ENCODE data around the gene DOCK4. TPM values are rescaled to one million over a fixed set of nuclear protein-coding genes. Genes with fewer than 3 reads are reported as not detected.

DOCK4 gene
- total RNA-seq, 2 experiments from 2014 or later = 0.32 TPM

DNA sequence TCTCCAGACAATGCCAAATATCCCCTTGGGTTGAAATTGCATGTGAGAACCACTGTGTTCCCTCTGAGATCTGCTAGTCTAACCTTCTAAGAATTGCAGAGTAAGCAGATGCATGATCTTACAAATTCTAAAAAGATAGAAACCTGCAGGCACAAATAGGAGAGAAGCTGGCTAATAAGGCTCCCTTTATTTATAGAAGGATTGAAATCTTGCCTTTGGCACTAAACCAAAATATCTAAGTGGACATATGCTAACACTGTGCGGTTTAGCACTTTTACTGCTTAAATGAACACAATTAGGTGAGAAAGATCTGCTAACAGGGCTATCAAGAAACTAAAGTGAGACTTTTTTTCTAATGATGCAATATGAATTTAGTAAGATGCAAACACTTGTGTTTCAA, 225.5 kb downstream of the DOCK4 start:
- ChIA-PET POLR2A (interaction anchor here (0.7 kb wide), 1 partner anchor 265 kb away, joined by 6 read pairs; no protein-coding TSS in a partner anchor), CTCF (no interaction called here)
- Mint-ChIP-seq H3K4me3 (no peak overlapping the region), H3K27ac (no peak overlapping the region), H3K9me3 (ENCODE audit: low read depth) (no peaks in the 10 kb centered on the region), H3K4me1 (no peaks in the 10 kb centered on the region), H3K36me3 (ENCODE audit: low read depth) (no peaks in the 10 kb centered on the region), H3K27me3 (peaks cover 4% of the 10 kb centered on the region)
- no peak for DNase-seq
- ATAC-seq = no peak
- intact Hi-C loops (cut with DNase I, micrococcal nuclease) = no loop called here

- POLR2A ChIA-PET = no interaction called here
- DNase-seq (no peak), ATAC-seq (no peak)
- no peaks in the 10 kb centered on the region for H3K4me1 Mint-ChIP-seq
- no peak overlapping the region for H3K27ac Mint-ChIP-seq
- peaks cover 2% of the 10 kb centered on the region for H3K27me3 Mint-ChIP-seq
- H3K9me3 Mint-ChIP-seq (ENCODE audit: low read depth) = no peaks in the 10 kb centered on the region
- CTCF ChIA-PET = no interaction called here
- intact Hi-C loops (cut with DNase I, micrococcal nuclease) = no loop called here
- no peaks in the 10 kb centered on the region for H3K36me3 Mint-ChIP-seq (ENCODE audit: low read depth)
- no peak overlapping the region for H3K4me3 Mint-ChIP-seq
Measured at GRCh38 chr7:111975346-111975745, 230.9 kb downstream of the DOCK4 start.

- CTCF ChIA-PET = no interaction called here
- no peak overlapping the region for H3K27ac Mint-ChIP-seq
- DNase-seq = no peak
- intact Hi-C loops (cut with DNase I, micrococcal nuclease) = no loop called here
- no peaks in the 10 kb centered on the region for H3K4me1 Mint-ChIP-seq
- H3K36me3 Mint-ChIP-seq (ENCODE audit: low read depth) = no peaks in the 10 kb centered on the region
- no peaks in the 10 kb centered on the region for H3K27me3 Mint-ChIP-seq
- peaks cover 2% of the 10 kb centered on the region for H3K9me3 Mint-ChIP-seq (ENCODE audit: low read depth)
- ATAC-seq = no peak
- H3K4me3 Mint-ChIP-seq = no peak overlapping the region
- POLR2A ChIA-PET = no interaction called here
Measured at GRCh38 chr7:111960984-111961383, 245.2 kb downstream of the DOCK4 start.

DNA sequence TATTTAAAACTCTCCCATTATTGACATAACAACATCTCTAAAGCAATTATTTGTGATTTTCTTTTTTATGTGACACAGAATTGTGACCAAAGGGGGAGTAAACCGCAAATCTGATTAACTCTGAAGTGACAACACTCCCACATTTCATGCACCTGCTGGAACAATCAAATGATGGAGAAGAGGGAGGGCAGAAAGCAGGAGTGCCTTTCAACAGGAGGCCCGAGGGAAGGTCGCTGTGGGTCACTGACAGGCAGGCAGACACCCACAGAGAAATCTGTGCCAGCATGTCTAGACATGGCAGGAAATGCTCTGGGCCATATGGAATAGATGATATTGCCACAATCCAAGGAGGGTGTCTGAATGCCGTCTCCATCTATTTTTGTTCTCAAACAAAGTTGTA, 247.3 kb downstream of the DOCK4 start:
- intact Hi-C loops (cut with DNase I, micrococcal nuclease) = no loop called here
- POLR2A ChIA-PET = no interaction called here
- CTCF ChIA-PET = no interaction called here
- H3K4me3 Mint-ChIP-seq = no peak overlapping the region
- H3K9me3 Mint-ChIP-seq (ENCODE audit: low read depth) = peaks cover 2% of the 10 kb centered on the region
- no peak overlapping the region for H3K27ac Mint-ChIP-seq
- ATAC-seq (no peak), DNase-seq (no peak)
- no peaks in the 10 kb centered on the region for H3K4me1 Mint-ChIP-seq
- H3K36me3 Mint-ChIP-seq (ENCODE audit: low read depth) = no peaks in the 10 kb centered on the region
- no peaks in the 10 kb centered on the region for H3K27me3 Mint-ChIP-seq

GRCh38 chr7:111958431-111958830, 247.8 kb downstream of the DOCK4 start:
- H3K4me1 Mint-ChIP-seq = no peaks in the 10 kb centered on the region
- no peak overlapping the region for H3K4me3 Mint-ChIP-seq
- intact Hi-C loops (cut with DNase I, micrococcal nuclease) = no loop called here
- no peak for DNase-seq
- no peak for ATAC-seq
- H3K36me3 Mint-ChIP-seq (ENCODE audit: low read depth) = no peaks in the 10 kb centered on the region
- no peak overlapping the region for H3K27ac Mint-ChIP-seq
- no peaks in the 10 kb centered on the region for H3K27me3 Mint-ChIP-seq
- POLR2A ChIA-PET = no interaction called here
- H3K9me3 Mint-ChIP-seq (ENCODE audit: low read depth) = peaks cover 2% of the 10 kb centered on the region
- CTCF ChIA-PET = no interaction called here

DNA sequence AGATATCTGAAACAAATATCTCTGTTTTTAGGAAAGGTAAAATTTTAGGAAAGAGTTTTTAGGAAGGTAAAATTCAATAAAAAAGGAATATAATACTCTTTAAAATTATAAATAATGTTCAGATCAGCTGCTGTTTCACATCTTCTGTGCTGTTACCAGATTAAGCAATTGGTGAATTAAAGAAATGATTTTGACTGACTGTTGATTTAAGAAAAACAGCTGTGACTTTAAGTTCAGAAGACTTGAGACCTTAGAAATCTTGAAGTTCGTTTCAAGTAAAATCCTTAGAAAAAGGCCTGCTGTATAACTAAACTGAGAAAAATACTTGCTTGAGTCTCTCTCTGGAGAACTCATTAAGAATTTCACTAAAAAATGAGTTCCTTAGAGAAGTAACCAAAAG, 250.6 kb downstream of the DOCK4 start:
- Mint-ChIP-seq H3K27me3 (no peaks in the 10 kb centered on the region), H3K27ac (no peak overlapping the region), H3K9me3 (ENCODE audit: low read depth) (no peaks in the 10 kb centered on the region), H3K36me3 (ENCODE audit: low read depth) (no peaks in the 10 kb centered on the region), H3K4me3 (no peak overlapping the region), H3K4me1 (no peaks in the 10 kb centered on the region)
- CTCF ChIA-PET = interaction anchor here (0.7 kb wide), 1 partner anchor 28 kb away, joined by 3 read pairs; no protein-coding TSS in a partner anchor
- ATAC-seq (no peak), DNase-seq (no peak)
- POLR2A ChIA-PET = no interaction called here
- intact Hi-C loops (cut with DNase I, micrococcal nuclease) = no loop called here

- Mint-ChIP-seq H3K9me3 (ENCODE audit: low read depth) (no peaks in the 10 kb centered on the region), H3K27me3 (no peaks in the 10 kb centered on the region), H3K4me1 (no peaks in the 10 kb centered on the region), H3K4me3 (no peak overlapping the region), H3K27ac (no peak overlapping the region), H3K36me3 (ENCODE audit: low read depth) (no peaks in the 10 kb centered on the region)
- DNase-seq (no peak), ATAC-seq (no peak)
- intact Hi-C loops (cut with DNase I, micrococcal nuclease) = no loop called here
- CTCF ChIA-PET = no interaction called here
- POLR2A ChIA-PET = no interaction called here
Measured at GRCh38 chr7:111954474-111955381, 251.5 kb downstream of the DOCK4 start.

GRCh38 chr7:111954056-111954455, 252.1 kb downstream of the DOCK4 start:
- POLR2A ChIA-PET = no interaction called here

DNA sequence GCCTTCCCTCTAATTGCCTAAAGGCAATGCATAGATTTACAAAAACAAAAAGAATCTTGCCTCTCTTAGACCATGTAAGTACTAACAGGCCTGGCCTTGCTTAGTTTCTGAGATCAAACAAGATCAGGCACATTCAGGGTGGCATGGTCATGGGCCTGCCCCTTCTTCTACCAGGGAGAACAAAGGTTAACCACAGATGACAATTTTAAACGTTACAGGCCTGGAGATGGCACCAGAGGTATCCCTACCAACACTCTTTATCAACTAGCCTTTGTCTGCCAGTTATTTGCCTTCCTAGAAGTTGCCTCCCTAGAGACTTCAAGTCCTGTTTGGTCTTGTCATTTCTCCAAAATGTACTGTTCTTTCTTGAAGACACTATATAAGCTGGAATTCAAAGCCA, 252.6 kb downstream of the DOCK4 start:
- Mint-ChIP-seq H3K4me1 (no peaks in the 10 kb centered on the region), H3K4me3 (no peak overlapping the region), H3K36me3 (ENCODE audit: low read depth) (no peaks in the 10 kb centered on the region), H3K9me3 (ENCODE audit: low read depth) (no peaks in the 10 kb centered on the region), H3K27me3 (no peaks in the 10 kb centered on the region), H3K27ac (no peak overlapping the region)
- POLR2A ChIA-PET = no interaction called here
- intact Hi-C loops (cut with DNase I, micrococcal nuclease) = no loop called here
- CTCF ChIA-PET = interaction anchor here (0.6 kb wide), 1 partner anchor 12 kb away, joined by 3 read pairs; no protein-coding TSS in a partner anchor
- peak; percentile 9 for DNase-seq
- ATAC-seq = no peak

More at GRCh38 chr7:111954056-111954455, 252.1 kb downstream of the DOCK4 start:
- Mint-ChIP-seq H3K36me3 (ENCODE audit: low read depth) (no peaks in the 10 kb centered on the region), H3K27me3 (no peaks in the 10 kb centered on the region), H3K4me1 (no peaks in the 10 kb centered on the region), H3K27ac (no peak overlapping the region), H3K9me3 (ENCODE audit: low read depth) (no peaks in the 10 kb centered on the region), H3K4me3 (no peak overlapping the region)
- DNase-seq (no peak), ATAC-seq (no peak)
- CTCF ChIA-PET = interaction anchor here (0.6 kb wide), 1 partner anchor 12 kb away, joined by 3 read pairs; no protein-coding TSS in a partner anchor
- intact Hi-C loops (cut with DNase I, micrococcal nuclease) = no loop called here

DNA sequence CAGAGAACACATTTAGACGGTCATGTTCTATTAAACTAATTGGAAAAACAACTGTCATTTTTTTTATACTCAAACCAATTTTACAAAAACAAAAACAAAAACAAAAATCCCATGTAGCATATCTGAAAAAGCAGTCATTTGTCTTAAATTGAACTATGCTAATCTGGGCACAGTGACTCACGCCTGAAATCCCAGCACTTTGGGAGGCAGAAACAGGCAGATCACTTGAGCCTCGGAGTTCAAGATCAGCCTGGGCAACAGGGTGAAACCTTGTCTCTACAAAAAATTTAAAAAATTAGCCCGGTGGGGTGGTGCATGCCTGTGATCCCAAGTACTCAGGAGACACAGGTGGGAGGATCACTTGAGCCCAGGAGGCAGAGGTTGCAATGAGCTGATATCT, 253.4 kb downstream of the DOCK4 start:
- Mint-ChIP-seq H3K36me3 (ENCODE audit: low read depth) (no peaks in the 10 kb centered on the region), H3K27me3 (no peaks in the 10 kb centered on the region), H3K9me3 (ENCODE audit: low read depth) (no peaks in the 10 kb centered on the region), H3K27ac (no peak overlapping the region), H3K4me3 (no peak overlapping the region), H3K4me1 (no peaks in the 10 kb centered on the region)
- ChIA-PET POLR2A (no interaction called here), CTCF (no interaction called here)
- no peak for DNase-seq
- no peak for ATAC-seq
- intact Hi-C loops (cut with DNase I, micrococcal nuclease) = no loop called here

DNA sequence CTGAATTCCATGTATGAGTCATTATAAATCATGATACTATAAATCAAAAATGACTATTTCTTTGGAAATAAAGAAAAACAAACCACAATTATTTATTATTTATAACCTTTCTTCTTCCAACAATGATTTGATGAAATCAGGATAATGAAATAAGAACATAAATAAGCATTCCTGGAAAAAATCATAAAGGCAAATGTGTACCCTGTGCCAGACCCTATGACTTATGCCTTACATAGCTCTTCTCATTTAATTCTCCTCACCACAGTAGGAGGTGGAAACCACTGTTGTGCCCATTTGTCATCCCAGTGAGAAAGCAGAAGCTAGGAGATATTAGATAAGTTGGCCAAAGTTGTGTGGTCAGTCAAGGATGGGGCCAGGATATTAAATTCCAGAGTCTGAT, 255.1 kb downstream of the DOCK4 start:
- intact Hi-C loops (cut with DNase I, micrococcal nuclease) = no loop called here

GRCh38 chr7:111942450-111943081, 263.6 kb downstream of the DOCK4 start:
- Mint-ChIP-seq H3K36me3 (ENCODE audit: low read depth) (no peaks in the 10 kb centered on the region), H3K27ac (no peak overlapping the region), H3K4me3 (no peak overlapping the region), H3K27me3 (peaks cover 2% of the 10 kb centered on the region), H3K4me1 (no peaks in the 10 kb centered on the region), H3K9me3 (ENCODE audit: low read depth) (peaks cover 17% of the 10 kb centered on the region)
- ATAC-seq = no peak
- intact Hi-C loops (cut with DNase I, micrococcal nuclease) = no loop called here
- ChIA-PET POLR2A (no interaction called here), CTCF (no interaction called here)
- DNase-seq = no peak

More for the DNA sequence above, 255.1 kb downstream of the DOCK4 start:
- ATAC-seq (no peak), DNase-seq (no peak)
- ChIA-PET POLR2A (no interaction called here), CTCF (interaction anchor here (0.5 kb wide), 1 partner anchor 54 kb away, joined by 3 read pairs; no protein-coding TSS in a partner anchor)
- Mint-ChIP-seq H3K4me1 (no peaks in the 10 kb centered on the region), H3K27ac (no peak overlapping the region), H3K27me3 (peaks cover 2% of the 10 kb centered on the region), H3K9me3 (ENCODE audit: low read depth) (no peaks in the 10 kb centered on the region), H3K36me3 (ENCODE audit: low read depth) (no peaks in the 10 kb centered on the region), H3K4me3 (no peak overlapping the region)

Measured in activated CD4-positive, alpha-beta T cell treated with anti-CD3 and anti-CD28 coated beads for 36 hours (primary cell).